Smooth muscle cell of the brain vasculature (primary cell): Measurements from ENCODE around the gene ATG13.
"Not testable (repeated sequence)": the region's sequence is repeated elsewhere in the genome, so short reads cannot be mapped to it uniquely, and the experiment has no call there.

Source experiments
- DNase-seq: peaks from one replicate; pipeline ENCODE4 v3.0.0-alpha.2; 2012; ENCODE audit warnings: low read depth, low spot score

The ATG13 gene

DNA sequence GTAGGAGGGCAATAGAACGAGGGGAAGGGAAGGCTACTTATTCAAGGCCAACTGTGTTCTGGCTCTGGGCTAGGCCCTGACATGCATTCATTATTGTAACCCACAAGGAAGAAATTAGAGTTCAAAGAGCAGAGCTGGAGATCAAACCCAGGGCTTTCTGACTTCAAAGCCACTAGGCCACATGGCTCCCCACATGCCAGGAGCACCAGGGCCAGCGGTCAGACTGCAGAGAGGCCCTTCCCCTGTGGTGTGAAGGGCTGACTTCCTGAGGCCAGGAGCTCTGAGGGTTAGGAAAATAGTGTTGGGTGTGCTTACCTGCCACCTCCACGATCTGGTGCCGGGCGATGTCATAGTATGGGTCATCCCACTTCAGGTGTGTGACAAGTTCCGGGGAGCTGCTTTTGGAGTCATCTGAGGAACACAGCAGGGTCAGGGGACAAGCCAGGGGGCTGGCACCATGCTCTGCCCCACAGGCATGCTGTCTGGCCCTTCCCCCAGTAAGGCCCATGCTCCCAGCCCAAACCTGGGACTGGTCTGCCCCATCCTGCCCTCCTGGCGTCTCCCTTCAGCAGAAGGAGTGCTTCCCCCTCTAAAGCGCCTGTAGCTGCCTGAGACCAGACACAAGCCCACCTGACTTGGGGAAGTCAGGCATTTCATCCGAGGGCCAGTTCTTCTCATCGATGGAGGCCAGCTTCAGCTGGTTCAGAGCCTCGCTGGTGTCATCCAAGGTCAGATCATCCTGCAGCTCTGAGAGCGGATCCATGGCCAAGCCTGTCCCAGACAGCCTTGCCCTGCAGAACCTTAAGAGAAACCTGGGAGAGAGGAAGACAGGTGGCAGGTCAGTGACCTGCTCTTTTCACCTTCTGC is 78.2 kb downstream of the ATG13 start:
- no peak for DNase-seq

GRCh38 chr11:46696212-46696558 is 78.8 kb downstream of the ATG13 start:
- DNase-seq, result no peak

GRCh38 chr11:46697303-46697702 is 80.0 kb downstream of the ATG13 start:
- DNase-seq, result no peak

- DNase-seq, result no peak
These were observed 80.4 kb downstream of the ATG13 start for GRCh38 chr11:46697723-46698122.

DNA sequence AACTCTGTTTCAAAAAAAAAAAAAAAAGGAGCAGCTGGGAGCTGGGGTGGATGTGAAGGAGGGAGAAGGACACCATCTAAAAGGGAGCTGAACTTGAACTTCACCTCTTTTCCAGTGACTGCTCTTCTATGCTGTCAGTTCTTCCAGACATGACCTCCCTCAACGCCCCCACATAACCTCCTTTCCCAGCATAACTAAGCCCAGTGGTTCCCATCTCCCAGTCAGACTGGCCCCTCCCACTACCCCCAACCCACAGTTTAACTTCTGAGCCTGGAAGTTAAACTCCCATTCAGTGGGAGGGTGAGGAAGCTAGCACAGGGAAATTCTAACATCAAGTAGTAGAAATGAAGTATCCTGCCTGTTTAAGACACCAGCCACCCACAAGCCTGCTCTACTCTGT is 81.2 kb downstream of the ATG13 start:
- no peak for DNase-seq

GRCh38 chr11:46700241-46701077 is 83.1 kb downstream of the ATG13 start, which contains the start of the genes ARHGAP1 and ZNF408:
TSS of gene ARHGAP1 (minus strand) at chr11:46700619. CDS start at chr11:46696107, 4,512 bp downstream.
TSS of gene ZNF408 (plus strand) at chr11:46701031. CDS start at chr11:46701048, 17 bp downstream.
- peak; percentile 97 for DNase-seq

DNA sequence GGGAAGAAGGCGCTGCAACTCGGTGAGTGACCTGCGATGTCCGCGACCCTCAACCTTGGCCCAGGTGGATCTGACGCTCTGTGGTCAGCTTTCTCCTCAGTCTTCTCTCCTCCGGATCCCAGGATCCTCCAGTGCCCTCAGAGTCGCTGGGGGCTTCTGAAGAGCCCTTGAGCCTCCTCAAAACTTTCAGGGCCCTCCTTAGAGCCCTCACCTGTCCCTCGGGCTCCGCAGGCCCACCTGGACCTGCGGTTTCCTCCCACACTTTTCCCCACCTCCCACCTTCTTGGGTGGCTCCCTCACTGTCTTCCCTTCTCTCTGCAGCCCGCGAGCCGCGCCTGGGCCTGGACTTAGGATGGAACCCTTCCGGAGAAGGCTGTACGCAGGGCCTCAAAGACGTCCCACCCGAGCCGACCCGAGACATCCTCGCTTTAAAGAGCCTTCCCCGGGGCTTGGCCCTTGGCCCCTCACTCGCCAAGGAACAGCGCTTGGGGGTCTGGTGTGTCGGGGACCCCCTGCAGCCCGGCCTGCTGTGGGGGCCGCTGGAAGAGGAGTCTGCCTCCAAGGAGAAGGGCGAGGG is 83.8 kb downstream of the ATG13 start:
- no peak for DNase-seq

- DNase-seq, result no peak
These were observed 87.8 kb downstream of the ATG13 start for GRCh38 chr11:46705070-46705688.

- no peak for DNase-seq
These were observed 89.5 kb downstream of the ATG13 start for GRCh38 chr11:46706886-46707285.

GRCh38 chr11:46709351-46709750 is 92.0 kb downstream of the ATG13 start:
- not testable (repeated sequence) for DNase-seq

DNA sequence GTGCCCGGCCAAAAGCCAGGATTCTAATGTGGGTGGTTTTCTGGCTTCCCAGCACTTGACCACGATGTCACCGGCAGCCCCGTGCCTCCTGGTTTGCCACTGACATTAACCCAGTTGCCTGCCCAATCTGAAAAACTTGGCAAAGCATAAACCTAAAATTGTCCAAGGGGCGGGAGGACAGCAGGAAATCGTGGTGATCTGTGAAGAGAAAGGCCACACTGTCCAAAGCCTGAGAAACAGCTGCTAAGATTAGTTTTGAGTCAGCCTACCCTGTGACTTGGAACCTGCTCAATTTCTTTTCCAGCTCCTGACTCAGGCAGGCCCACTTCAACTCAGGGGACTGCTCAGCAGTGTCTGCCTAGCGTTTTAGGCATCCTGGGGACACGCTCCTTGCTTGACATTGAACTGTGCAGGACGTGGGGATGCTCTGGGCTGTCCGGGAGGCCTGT is 93.5 kb downstream of the ATG13 start:
- no peak for DNase-seq

- DNase-seq, result no peak
These were observed 94.0 kb downstream of the ATG13 start for GRCh38 chr11:46711303-46711702.

DNA sequence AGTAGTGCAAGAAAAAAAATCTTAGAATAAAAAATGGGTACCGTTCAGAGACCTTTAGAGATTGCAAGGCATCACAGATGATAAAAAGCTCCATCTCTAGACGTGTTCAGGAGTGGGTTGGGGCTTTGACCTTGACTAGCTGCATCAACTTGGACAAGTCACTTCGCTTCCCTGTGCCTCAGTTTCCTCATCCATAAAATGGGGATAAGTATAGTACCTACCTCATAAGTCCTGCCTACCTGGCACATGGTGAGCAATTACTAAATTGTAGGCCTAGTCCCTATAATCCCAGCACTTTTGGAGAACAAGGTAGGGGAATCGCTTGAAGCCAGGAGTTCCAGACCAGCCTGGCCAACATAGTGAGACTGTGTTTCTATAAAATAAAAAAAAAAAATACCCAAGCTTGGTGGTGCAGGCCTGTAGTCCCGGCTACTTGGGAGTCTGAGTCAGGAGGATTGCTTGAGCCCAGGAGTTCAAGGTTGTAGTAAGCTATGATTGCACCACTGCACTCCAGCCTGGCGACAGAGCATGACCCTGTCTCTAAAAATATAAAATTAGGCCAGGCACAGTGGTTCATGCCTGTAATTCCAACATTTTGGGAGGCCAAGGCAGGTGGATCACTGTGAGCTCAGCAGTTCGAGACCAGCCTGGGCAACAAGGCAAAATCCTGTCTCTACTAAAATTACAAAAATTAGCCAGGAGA is 95.7 kb downstream of the ATG13 start:
- no peak for DNase-seq

DNA sequence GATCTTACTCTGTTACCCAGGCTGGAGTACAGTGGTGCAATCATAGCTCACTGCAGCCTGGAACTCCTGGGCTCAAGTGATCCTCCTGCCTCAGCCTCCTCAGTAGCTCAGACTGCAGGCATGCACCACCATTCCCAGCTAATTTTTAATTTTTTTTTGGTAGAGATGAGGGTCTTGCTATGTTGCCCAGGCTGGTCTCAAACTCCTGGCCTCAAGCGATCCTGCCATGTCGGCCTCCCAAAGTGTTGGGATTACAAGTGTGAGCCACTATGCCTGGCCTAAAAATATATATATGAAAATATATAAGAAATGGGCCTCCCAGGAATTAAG is 100.4 kb downstream of the ATG13 start:
- not testable (repeated sequence) for DNase-seq

DNA sequence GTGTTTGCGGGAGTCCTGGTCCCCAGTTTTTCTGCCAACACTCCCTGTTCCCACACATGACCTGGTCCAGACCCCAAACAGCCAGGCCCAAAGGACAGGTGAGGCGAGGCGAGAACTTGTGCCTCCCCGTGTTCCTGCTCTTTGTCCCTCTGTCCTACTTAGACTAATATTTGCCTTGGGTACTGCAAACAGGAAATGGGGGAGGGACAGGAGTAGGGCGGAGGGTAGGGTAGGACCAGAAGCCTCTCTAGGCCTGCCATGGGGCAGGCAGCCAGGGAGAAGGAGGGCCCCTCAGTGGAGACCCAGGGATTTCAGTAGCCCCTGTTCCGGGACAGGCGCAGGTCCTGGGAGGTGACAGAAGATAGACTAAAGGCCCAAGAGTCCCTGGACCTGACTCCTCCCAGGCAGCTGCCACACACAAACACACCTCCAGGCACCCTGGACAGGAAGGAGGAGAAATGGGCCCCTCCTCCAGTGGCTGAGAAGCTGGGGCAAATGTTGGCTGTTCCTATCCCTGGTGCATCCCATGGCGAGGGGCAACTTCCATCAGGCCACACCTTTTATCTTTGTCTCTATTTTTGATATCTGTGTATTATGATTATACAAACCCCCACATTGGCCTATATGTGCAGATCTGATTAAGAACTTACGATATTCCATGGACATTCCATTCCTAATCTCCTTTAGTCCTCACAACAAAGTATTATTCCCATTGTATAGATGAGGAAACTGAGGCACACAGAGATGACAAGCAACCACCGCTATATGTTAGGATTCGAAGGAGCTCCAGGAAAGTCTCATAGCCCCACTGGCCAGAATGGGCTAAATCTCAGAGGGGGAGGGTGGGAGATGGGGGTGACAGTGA is 101.0 kb downstream of the ATG13 start:
- no peak for DNase-seq

DNA sequence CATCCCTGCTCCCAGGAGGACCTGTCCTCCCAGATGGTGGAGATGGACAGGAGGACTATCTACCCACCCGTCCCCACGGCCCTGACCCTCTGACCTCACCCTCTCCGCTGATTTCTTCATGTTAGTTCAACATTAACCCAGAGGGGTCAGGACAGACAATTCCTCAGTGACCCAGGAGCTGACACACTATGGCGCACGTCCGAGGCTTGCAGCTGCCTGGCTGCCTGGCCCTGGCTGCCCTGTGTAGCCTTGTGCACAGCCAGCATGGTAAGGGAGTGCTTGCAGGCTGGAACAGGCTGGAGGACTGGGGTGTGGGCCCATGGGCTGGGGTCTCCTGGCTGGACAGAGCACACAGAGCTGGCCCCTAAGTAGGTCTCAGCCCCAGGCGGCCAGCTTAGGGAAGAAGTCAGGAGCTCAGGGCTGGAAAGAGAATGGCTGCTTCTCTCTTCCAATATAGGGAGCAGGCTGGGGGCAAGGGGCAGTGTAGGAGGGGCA is 101.7 kb downstream of the ATG13 start, which contains the start of gene F2:
F2 (plus strand) TSS at position 166 of the 495 bp plus-strand sequence; CDS start at position 189, 23 bp downstream.
- DNase-seq, result no peak

DNA sequence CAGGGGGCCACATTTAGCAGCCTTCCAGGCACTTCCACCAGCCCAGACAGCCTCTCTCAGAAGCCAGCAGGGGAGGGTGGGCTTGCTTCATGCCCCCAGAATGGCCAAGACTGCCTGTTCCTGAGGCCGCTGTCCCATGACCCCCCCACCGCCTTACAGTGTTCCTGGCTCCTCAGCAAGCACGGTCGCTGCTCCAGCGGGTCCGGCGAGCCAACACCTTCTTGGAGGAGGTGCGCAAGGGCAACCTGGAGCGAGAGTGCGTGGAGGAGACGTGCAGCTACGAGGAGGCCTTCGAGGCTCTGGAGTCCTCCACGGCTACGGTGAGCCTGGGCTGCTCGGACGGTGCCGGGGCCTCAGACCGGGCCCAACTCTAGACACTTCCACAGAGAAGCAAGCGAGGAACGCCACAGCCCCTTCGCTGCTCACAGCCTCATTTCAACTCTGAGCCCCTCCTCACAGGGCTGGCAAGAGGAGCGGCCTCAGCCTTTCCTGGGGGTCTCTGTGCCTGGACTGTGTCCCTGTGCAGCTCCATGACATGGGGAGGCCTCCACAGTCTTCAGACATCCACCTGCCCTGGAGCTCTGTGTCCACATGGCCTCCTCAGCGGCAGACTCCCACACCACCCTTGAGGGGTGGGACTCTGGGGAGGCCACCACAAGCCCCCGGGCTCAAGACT is 102.3 kb downstream of the ATG13 start:
- no peak for DNase-seq

DNA sequence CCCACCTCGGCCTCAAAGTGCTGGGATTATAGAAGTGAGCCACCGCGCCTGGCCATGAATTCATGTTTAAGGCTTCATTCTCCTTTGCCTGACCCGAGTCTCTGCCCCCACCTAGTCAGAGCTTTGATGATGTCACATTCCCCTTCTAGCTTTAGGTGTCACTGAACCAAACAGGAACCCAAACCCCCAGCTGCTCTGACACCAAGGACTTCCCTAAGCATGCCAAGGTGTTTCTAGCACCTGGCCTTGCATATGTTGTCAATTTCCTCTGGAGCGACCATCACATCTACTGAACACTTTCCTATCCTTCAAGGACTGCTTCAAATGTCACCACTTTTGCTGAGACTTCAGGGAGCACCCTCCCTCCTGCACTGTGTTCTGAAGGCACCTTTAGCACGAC is 103.9 kb downstream of the ATG13 start:
- DNase-seq, result no peak
